Measurements from ENCODE around the gene RBM42. TPM values are rescaled to one million over a fixed set of nuclear protein-coding genes. Genes with fewer than 3 reads are reported as not detected.

Gene RBM42
- total and polyA plus RNA-seq, 9 of the 15 experiments (the other 6 are each of a cell fraction or from before 2014, with no cell fraction given): 5.7 to 149 (median 32.4) TPM

- no peak for TF ChIP-seq ZNF407 (IDR thresholded peaks at IDR 0.05; ENCODE audit: low read depth)
- no peak for TF ChIP-seq U2AF2 (optimal IDR thresholded peaks at IDR 0.05; ENCODE audit: low read depth, low read length)
- no peak for TF ChIP-seq MTA3 (IDR thresholded peaks at IDR 0.05; ENCODE audit: borderline replicate concordance)
- no peak for TF ChIP-seq COPS2 (conservative IDR thresholded peaks at IDR 0.05)
- no peak for TF ChIP-seq PTRF (tag; IDR thresholded peaks at IDR 0.05)
- TF ChIP-seq TRIM28 (IDR thresholded peaks at IDR 0.05): no peak
- TF ChIP-seq, protein P1, sequence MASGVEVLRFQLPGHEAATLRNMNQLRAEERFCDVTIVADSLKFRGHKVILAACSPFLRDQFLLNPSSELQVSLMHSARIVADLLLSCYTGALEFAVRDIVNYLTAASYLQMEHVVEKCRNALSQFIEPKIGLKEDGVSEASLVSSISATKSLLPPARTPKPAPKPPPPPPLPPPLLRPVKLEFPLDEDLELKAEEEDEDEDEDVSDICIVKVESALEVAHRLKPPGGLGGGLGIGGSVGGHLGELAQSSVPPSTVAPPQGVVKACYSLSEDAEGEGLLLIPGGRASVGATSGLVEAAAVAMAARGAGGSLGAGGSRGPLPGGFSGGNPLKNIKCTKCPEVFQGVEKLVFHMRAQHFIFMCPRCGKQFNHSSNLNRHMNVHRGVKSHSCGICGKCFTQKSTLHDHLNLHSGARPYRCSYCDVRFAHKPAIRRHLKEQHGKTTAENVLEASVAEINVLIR (CRISPR knock-in tag; IDR thresholded peaks at IDR 0.05): no peak
- TF ChIP-seq, protein P2, sequence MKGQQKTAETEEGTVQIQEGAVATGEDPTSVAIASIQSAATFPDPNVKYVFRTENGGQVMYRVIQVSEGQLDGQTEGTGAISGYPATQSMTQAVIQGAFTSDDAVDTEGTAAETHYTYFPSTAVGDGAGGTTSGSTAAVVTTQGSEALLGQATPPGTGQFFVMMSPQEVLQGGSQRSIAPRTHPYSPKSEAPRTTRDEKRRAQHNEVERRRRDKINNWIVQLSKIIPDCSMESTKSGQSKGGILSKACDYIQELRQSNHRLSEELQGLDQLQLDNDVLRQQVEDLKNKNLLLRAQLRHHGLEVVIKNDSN (CRISPR knock-in tag; IDR thresholded peaks at IDR 0.05): peak; percentile 14; the same call in 1 of the 2 replicates
- TF ChIP-seq BRF2 (IDR thresholded peaks at IDR 0.05; ENCODE audit: borderline replicate concordance, insufficient read depth, insufficient read length): no peak
- TF ChIP-seq ZNF263 (CRISPR knock-in tag; IDR thresholded peaks at IDR 0.05; ENCODE audit: borderline replicate concordance): peak; percentile 68; the same call in 1 of the 2 replicates
- TF ChIP-seq MYNN (IDR thresholded peaks at IDR 0.05): no peak; the same call in 1 of the 2 replicates
- no peak for TF ChIP-seq MYNN (CRISPR knock-in tag; IDR thresholded peaks at IDR 0.05)
- no peak for TF ChIP-seq SIN3A (IDR thresholded peaks at IDR 0.05; ENCODE audit: borderline replicate concordance in 2 of 2, control insufficient read depth in 1 of 2, low read depth in 2 of 2, low read length in 2 of 2)
- no peak for TF ChIP-seq PURB (CRISPR knock-in tag; IDR thresholded peaks at IDR 0.05; ENCODE audit: low read depth)
- no peak for TF ChIP-seq THRA (IDR thresholded peaks at IDR 0.05)
Observed at GRCh38 chr19:35673121-35673804, 44.4 kb downstream of the RBM42 start (continued).

Measured in K562 (cell line).